Femur (tissue), 1 donor: ENCODE results near the gene STON1.
"Not testable (repeated sequence)": the region's sequence is repeated elsewhere in the genome, so short reads cannot be mapped to it uniquely, and the experiment has no call there.

Experiments used
- DNase-seq: peaks from one replicate; pipeline ENCODE4 v3.0.0-alpha.2; 2017

STON1 gene, protein sequence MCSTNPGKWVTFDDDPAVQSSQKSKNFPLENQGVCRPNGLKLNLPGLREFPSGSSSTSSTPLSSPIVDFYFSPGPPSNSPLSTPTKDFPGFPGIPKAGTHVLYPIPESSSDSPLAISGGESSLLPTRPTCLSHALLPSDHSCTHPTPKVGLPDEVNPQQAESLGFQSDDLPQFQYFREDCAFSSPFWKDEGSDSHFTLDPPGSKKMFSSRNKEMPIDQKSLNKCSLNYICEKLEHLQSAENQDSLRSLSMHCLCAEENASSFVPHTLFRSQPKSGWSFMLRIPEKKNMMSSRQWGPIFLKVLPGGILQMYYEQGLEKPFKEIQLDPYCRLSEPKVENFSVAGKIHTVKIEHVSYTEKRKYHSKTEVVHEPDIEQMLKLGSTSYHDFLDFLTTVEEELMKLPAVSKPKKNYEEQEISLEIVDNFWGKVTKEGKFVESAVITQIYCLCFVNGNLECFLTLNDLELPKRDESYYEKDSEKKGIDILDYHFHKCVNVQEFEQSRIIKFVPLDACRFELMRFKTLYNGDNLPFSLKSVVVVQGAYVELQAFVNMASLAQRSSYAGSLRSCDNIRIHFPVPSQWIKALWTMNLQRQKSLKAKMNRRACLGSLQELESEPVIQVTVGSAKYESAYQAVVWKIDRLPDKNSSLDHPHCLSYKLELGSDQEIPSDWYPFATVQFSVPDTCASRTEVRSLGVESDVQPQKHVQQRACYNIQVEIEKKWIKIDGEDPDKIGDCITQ

GRCh38 chr2:48530033-48530811 lies at the start of gene STON1:
STON1 (plus strand) TSS chr2:48530154; CDS start chr2:48580634, 50,480 bp downstream.
- peak; percentile 77 for DNase-seq

GRCh38 chr2:48480526-48480925 lies 49.4 kb upstream of the STON1 start:
- DNase-seq = no peak

- DNase-seq = no peak
Measured at GRCh38 chr2:48482313-48482712, 47.6 kb upstream of the STON1 start.

DNA sequence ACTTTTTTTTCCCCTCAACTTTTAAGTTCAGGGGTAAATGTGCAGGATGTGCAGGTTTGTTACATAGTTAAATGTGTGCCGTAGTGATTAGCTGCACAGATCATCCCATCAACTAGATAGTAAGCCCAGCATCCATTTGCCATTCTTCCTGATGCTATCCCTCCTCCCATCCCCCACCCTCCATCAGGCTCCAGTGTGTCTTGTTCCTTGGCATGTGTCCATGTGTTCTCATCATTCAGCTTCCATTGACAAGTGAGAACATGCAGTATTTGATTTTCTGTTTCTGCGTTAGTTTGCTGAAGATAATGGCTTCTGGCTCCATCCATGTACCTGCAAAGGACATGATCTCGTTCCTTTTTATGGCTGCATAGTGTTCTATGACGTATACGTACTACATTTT lies 47.2 kb upstream of the STON1 start:
- DNase-seq = no peak

- no peak for DNase-seq
Measured at GRCh38 chr2:48483506-48483905, 46.4 kb upstream of the STON1 start.

- DNase-seq = no peak
Measured at GRCh38 chr2:48483916-48484315, 46.0 kb upstream of the STON1 start.

- no peak for DNase-seq
Measured at GRCh38 chr2:48488545-48488944, 41.4 kb upstream of the STON1 start.

DNA sequence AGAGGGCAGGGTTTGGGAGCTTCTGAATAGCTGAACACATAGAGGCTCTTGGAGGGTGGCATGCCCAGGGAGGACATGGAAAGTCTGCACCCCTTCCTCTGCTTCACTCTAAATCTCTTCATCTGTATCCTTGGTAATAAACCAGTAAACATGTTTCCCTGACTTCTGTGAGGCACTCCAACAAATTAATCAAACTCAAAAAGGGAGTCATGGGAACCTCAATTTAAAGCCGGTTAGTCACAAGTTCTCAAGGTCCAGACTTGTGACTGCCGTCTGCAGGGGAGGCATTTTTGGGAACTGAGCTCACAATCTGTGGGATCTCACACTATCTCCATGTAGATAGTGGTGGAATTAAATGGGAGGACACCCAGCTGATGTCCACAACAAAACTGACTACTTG lies 33.1 kb upstream of the STON1 start:
- no peak for DNase-seq

DNA sequence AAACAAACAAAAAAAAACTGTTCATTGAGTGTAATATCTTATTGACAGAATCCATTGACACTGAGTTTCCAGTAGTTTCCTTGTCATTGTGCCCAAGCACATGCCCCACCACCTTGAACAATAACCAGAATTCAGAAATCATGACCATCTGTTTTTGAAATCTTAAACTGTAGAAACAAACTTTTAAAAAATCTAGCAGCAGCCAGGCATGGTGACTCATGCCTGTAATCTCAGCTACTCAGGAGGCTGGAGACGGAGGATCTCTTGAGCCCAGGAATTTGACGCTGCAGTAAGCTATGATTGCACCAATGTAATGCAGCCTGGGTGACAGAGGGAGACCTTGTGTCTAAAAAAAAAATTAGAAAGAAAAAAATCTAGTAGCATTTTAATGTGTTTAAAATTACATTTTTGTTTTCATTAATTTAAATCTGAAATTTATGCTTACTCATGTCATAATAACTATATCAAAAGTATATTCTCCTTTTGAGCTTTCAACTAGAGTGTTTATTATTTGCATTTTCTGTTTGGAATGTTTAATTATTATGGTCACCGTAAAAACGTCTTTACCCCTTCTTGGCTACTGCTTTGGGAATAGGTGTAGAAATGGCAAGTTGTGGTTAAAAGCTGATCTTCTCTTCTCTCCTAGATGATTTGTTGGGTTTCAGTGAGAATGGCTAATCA lies 25.2 kb upstream of the STON1 start:
- no peak for DNase-seq

DNA sequence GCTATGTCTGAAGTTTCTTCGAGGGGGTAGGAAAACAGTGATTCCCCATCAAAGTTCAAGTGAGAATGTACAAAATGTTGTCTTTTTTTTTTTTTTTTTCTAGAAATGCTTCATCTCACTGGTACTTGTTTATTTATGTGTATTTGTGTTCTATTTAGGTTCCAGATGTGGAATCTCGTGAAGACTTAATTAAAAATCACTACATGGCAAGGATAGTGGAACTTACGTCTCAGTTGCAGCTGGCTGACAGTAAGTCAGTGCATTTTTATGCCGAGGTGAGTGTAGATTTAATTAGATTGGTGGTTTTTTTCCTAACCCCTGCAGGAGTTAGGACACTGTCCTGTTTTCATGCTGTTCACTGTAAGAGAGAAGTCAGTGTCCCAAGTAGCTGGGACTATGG lies 22.8 kb upstream of the STON1 start:
- no peak for DNase-seq

GRCh38 chr2:48508461-48509124 lies 21.4 kb upstream of the STON1 start:
- DNase-seq = no peak

GRCh38 chr2:48510329-48510728 lies 19.6 kb upstream of the STON1 start:
- no peak for DNase-seq

GRCh38 chr2:48511849-48512470 lies 18.0 kb upstream of the STON1 start:
- no peak for DNase-seq

DNA sequence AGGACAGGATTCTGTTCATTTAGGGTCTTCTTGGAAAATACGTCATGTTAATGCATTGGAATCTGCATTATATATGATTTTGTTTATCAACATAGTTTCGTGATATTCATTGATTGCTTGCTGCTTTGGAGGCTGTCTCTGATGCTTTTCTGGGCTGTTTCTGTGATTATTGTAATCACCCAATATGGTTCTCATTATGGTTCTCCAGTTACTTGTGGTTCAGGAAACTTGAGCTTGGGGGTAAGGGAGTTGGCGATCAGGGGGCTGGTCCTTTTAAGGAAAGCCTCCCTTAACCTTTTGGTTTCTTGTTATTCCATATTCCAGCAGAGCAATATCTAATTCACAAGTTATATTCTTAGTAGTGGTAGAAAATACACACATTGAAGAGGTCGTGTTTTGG lies 17.4 kb upstream of the STON1 start:
- no peak for DNase-seq

GRCh38 chr2:48514348-48515003 lies 15.5 kb upstream of the STON1 start:
- DNase-seq = no peak

DNA sequence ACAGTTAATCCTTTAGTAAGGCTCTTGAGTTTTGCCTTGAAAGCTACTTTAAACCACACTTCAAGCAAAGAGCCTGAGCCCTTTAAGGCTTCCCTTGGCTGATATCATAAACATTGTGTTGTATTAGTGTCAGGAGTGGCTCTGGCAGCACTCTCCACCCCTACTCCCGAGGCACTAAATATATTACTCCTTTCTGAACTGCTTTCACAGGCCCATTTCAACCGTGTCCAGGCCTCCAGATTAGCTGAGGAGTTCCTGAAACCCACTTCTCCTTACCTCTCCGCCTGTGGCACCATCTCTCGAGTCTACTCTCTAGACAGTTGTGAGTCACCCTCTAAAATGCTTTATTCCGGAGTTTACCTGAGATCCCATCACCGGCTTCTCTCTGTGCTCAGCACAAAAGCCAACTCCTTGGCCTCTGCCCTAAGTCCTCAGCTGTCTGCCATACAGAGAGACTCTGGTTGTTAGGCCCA lies 14.4 kb upstream of the STON1 start:
- no peak for DNase-seq

- no peak for DNase-seq
Measured at GRCh38 chr2:48519593-48519992, 10.4 kb upstream of the STON1 start.

- not testable (repeated sequence) for DNase-seq
Measured at GRCh38 chr2:48524756-48525155, 5.2 kb upstream of the STON1 start.

DNA sequence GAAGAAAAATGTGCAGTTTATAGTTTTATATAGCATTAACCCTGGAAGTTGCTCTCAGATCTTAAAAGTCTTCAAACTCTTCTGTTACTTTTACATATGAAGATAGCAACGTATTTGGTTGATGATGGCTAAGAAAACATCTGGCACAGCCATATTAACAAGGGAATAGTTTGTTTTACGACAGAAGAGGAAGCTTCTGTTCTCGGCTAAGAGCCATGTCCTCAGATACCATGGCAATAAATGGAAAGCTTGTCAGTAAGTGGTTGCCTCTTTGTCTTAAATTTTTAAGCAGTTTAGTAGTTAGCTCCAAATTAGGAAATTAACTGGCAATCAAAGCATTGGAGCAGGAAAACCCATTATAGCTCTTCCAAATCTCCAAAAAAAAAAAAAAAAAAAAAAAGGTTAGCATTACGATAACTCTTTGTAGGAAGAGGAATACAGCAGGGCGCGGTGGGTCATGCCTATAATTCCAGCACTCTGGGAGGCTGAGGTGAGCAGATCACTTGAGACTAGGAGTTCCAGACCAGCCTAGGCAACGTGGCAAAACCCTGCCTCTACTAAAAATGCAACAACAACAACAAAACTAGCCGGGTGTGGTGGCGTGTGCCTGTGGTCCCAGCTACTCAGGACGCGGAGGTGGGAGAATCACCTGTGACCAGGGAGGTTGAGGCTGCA lies 4.5 kb upstream of the STON1 start:
- no peak for DNase-seq

GRCh38 chr2:48527226-48527885 lies 2.6 kb upstream of the STON1 start:
- DNase-seq = no peak
